CD8-positive, alpha-beta memory T cell (primary cell): ENCODE measurements around the gene CNDP1. TPM values are rescaled to one million over a fixed set of nuclear protein-coding genes. Genes with fewer than 3 reads are reported as not detected.
A peak's percentile ranks its signal among the peaks of the same experiment; 100 is the strongest.
"Not testable (repeated sequence)": the region's sequence is repeated elsewhere in the genome, so short reads cannot be mapped to it uniquely, and the experiment has no call there.

Source experiments
- CTCF ChIA-PET: fragments of 350-600 bp; sonication (Branson Sonifier 250); formaldehyde crosslinking; loops from one replicate; lab custom pipeline; 2021; ENCODE audit warnings: antibody characterized with exemption; lab: Charles Lee
- POLR2A ChIA-PET: fragments of 350-600 bp; sonication (Branson Sonifier 250); formaldehyde crosslinking; loops from one replicate; lab custom pipeline; 2021; ENCODE audit warnings: antibody characterized with exemption; lab: Charles Lee
- DNase-seq, 5 donors: peaks; one replicate each; pipeline versions ENCODE4 v3.0.0 to v3.0.0-alpha.2; 2020 to 2022; ENCODE audit warnings: mixed read lengths in 1 of 5
- H3K27ac ChIP-seq: one replicate; pipeline ENCODE4 v1.7.0; 2013; ENCODE audit warnings: low read depth, mild to moderate bottlenecking, low read length, moderate library complexity
- H3K27me3 ChIP-seq: 2 replicates; pipeline ENCODE4 v1.7.0; 2013; ENCODE audit warnings: low read length, mild to moderate bottlenecking; ENCODE audit not compliant: insufficient read depth, poor library complexity, severe bottlenecking
- H3K36me3 ChIP-seq: 2 replicates; pipeline ENCODE4 v1.7.0; 2013; ENCODE audit warnings: mild to moderate bottlenecking, low read length, moderate library complexity; ENCODE audit not compliant: insufficient read depth
- H3K4me1 ChIP-seq: 2 replicates; pipeline ENCODE4 v1.7.0; 2013; ENCODE audit warnings: mild to moderate bottlenecking, low read length, moderate library complexity; ENCODE audit not compliant: insufficient read depth
- H3K4me3 ChIP-seq: 2 replicates; pipeline ENCODE4 v1.7.0; 2013; ENCODE audit warnings: mild to moderate bottlenecking, low read length
- H3K9me3 ChIP-seq: 2 replicates; pipeline ENCODE4 v1.7.0; 2013; ENCODE audit warnings: mild to moderate bottlenecking, low read length
- H3K27ac Mint-ChIP-seq, 8 donors: one replicate each; pipeline ENCODE4 v1.8.0; 2020 to 2021; ENCODE audit warnings: mixed read lengths in 8 of 8, mild to moderate bottlenecking in 6 of 8, inconsistent platforms in 3 of 8, moderate library complexity in 3 of 8
- H3K27me3 Mint-ChIP-seq, 2 donors: one replicate each; pipeline ENCODE4 v1.8.0; 2020 to 2021; ENCODE audit warnings: mixed read lengths in 2 of 2, mild to moderate bottlenecking in 1 of 2, moderate library complexity in 1 of 2
- H3K36me3 Mint-ChIP-seq, 3 donors: one replicate each; pipeline ENCODE4 v1.8.0; 2020 to 2021; ENCODE audit warnings: mixed read lengths in 3 of 3, inconsistent platforms in 1 of 3, mild to moderate bottlenecking in 1 of 3
- H3K4me1 Mint-ChIP-seq, 3 donors: one replicate each; pipeline ENCODE4 v1.8.0; 2020 to 2021; ENCODE audit warnings: mixed read lengths in 3 of 3, inconsistent platforms in 1 of 3, mild to moderate bottlenecking in 1 of 3
- H3K4me3 Mint-ChIP-seq, 7 donors: one replicate each; pipeline ENCODE4 v1.8.0; 2020 to 2021; ENCODE audit warnings: mixed read lengths in 7 of 7, mild to moderate bottlenecking in 6 of 7, moderate library complexity in 4 of 7, inconsistent platforms in 2 of 7
- H3K9me3 Mint-ChIP-seq, 5 donors: one replicate each; pipeline ENCODE4 v1.8.0; 2020 to 2022; ENCODE audit warnings: mixed read lengths in 5 of 5, mild to moderate bottlenecking in 3 of 5, moderate library complexity in 2 of 5, inconsistent platforms in 1 of 5
- polyA plus RNA-seq: library from polyadenylated mRNA; unstranded; fragments of 300-500 nt; fragmentation: Illumina TruSeq; gene quantifications from one replicate; pipeline ENCODE4 v1.2.3, GENCODE V29; 2021
- total RNA-seq, 2 experiments: library from RNA; stranded (reverse); gene quantifications; one replicate each; pipeline ENCODE4 v1.2.3, GENCODE V29; 2021

Gene CNDP1
- total and polyA plus RNA-seq, 3 experiments from 2014 or later = 0.09 TPM; not detected in 2

- Histone ChIP-seq H3K27me3 (no peaks in the 10 kb centered on the region), H3K27ac (no peak overlapping the region), H3K36me3 (no peaks in the 10 kb centered on the region), H3K4me1 (no peaks in the 10 kb centered on the region), H3K4me3 (no peak overlapping the region), H3K9me3 (no peaks in the 10 kb centered on the region)
- ChIA-PET CTCF (no interaction called here), POLR2A (no interaction called here)
- H3K27me3 Mint-ChIP-seq = peaks cover 11 to 28% of the 10 kb centered on the region in 2 donors
- DNase-seq = no peak
- H3K4me3 Mint-ChIP-seq = no peak overlapping the region
- H3K9me3 Mint-ChIP-seq = peaks cover 0 to 2% (median 0%) of the 10 kb centered on the region in 5 donors
- no peak overlapping the region for H3K27ac Mint-ChIP-seq
- H3K4me1 Mint-ChIP-seq = peaks cover 0 to 2% (median 0%) of the 10 kb centered on the region in 3 donors
- H3K36me3 Mint-ChIP-seq = peaks cover 0 to 3% (median 0%) of the 10 kb centered on the region in 3 donors
These were observed 21.8 kb downstream of the CNDP1 start for GRCh38 chr18:74556126-74556525.

- H3K27ac ChIP-seq = no peak overlapping the region
- no peaks in the 10 kb centered on the region for H3K36me3 Mint-ChIP-seq
- H3K27me3 ChIP-seq = no peaks in the 10 kb centered on the region
- peaks cover 10 to 23% of the 10 kb centered on the region in 2 donors for H3K27me3 Mint-ChIP-seq
- ChIA-PET POLR2A (no interaction called here), CTCF (interaction anchor here (1.0 kb wide), 1 partner anchor 9 kb away, joined by 3 read pairs; no protein-coding TSS in a partner anchor)
- H3K4me3 ChIP-seq = no peak overlapping the region
- no peak for DNase-seq
- no peaks in the 10 kb centered on the region for H3K9me3 ChIP-seq
- H3K4me1 Mint-ChIP-seq = no peaks in the 10 kb centered on the region
- H3K27ac Mint-ChIP-seq = no peak overlapping the region
- no peaks in the 10 kb centered on the region for H3K9me3 Mint-ChIP-seq
- H3K4me3 Mint-ChIP-seq = no peak overlapping the region
- no peaks in the 10 kb centered on the region for H3K4me1 ChIP-seq
- H3K36me3 ChIP-seq = no peaks in the 10 kb centered on the region
These were observed 23.8 kb downstream of the CNDP1 start for GRCh38 chr18:74558096-74558495.

GRCh38 chr18:74562131-74562730 is 27.9 kb downstream of the CNDP1 start:
- no peak overlapping the region for H3K4me3 ChIP-seq
- H3K4me3 Mint-ChIP-seq = no peak overlapping the region
- no peaks in the 10 kb centered on the region for H3K27me3 ChIP-seq
- peaks cover 0 to 6% (median 0%) of the 10 kb centered on the region in 3 donors for H3K36me3 Mint-ChIP-seq
- H3K36me3 ChIP-seq = no peaks in the 10 kb centered on the region
- CTCF ChIA-PET = interaction anchor here (5.1 kb wide), 1 partner anchor 11 kb away, joined by 23 read pairs; no protein-coding TSS in a partner anchor
- H3K4me1 Mint-ChIP-seq = no peaks in the 10 kb centered on the region
- no peak overlapping the region for H3K27ac ChIP-seq
- no peak for DNase-seq
- peaks cover 0 to 7% (median 4%) of the 10 kb centered on the region in 5 donors for H3K9me3 Mint-ChIP-seq
- no peaks in the 10 kb centered on the region for H3K9me3 ChIP-seq
- POLR2A ChIA-PET = no interaction called here
- H3K27me3 Mint-ChIP-seq = peaks cover 10 to 19% of the 10 kb centered on the region in 2 donors
- no peak overlapping the region for H3K27ac Mint-ChIP-seq
- H3K4me1 ChIP-seq = no peaks in the 10 kb centered on the region

- Histone ChIP-seq H3K4me1 (no peaks in the 10 kb centered on the region), H3K27me3 (no peaks in the 10 kb centered on the region), H3K36me3 (no peaks in the 10 kb centered on the region), H3K27ac (no peak overlapping the region), H3K4me3 (no peak overlapping the region), H3K9me3 (no peaks in the 10 kb centered on the region)
- H3K36me3 Mint-ChIP-seq = peaks cover 0 to 6% (median 0%) of the 10 kb centered on the region in 3 donors
- no peaks in the 10 kb centered on the region for H3K4me1 Mint-ChIP-seq
- POLR2A ChIA-PET = no interaction called here
- no peak for DNase-seq
- CTCF ChIA-PET = interaction anchor here (5.1 kb wide), 1 partner anchor 12 kb away, joined by 23 read pairs; no protein-coding TSS in a partner anchor
- peak overlapping the region in 1 of 8 donors; percentile 23 for H3K27ac Mint-ChIP-seq
- H3K27me3 Mint-ChIP-seq = peaks cover 13 to 20% of the 10 kb centered on the region in 2 donors
- peaks cover 0 to 7% (median 4%) of the 10 kb centered on the region in 5 donors for H3K9me3 Mint-ChIP-seq
- H3K4me3 Mint-ChIP-seq = no peak overlapping the region
These were observed 28.5 kb downstream of the CNDP1 start for GRCh38 chr18:74562775-74563174.

GRCh38 chr18:74563999-74564398 is 29.7 kb downstream of the CNDP1 start:
- ChIA-PET POLR2A (no interaction called here), CTCF (interaction anchor here (5.1 kb wide), 1 partner anchor 13 kb away, joined by 23 read pairs; no protein-coding TSS in a partner anchor)
- Mint-ChIP-seq H3K27ac (no peak overlapping the region), H3K36me3 (peaks cover 0 to 6% (median 0%) of the 10 kb centered on the region in 3 donors), H3K4me3 (no peak overlapping the region), H3K4me1 (no peaks in the 10 kb centered on the region), H3K27me3 (peaks cover 15 to 29% of the 10 kb centered on the region in 2 donors), H3K9me3 (peaks cover 0 to 7% (median 4%) of the 10 kb centered on the region in 5 donors)
- no peak for DNase-seq
- H3K36me3 ChIP-seq = no peaks in the 10 kb centered on the region
- H3K9me3 ChIP-seq = no peaks in the 10 kb centered on the region
- no peaks in the 10 kb centered on the region for H3K27me3 ChIP-seq
- H3K4me1 ChIP-seq = no peaks in the 10 kb centered on the region
- no peak overlapping the region for H3K27ac ChIP-seq
- H3K4me3 ChIP-seq = no peak overlapping the region

- H3K27ac ChIP-seq, H3K36me3 ChIP-seq, DNase-seq, H3K4me1 ChIP-seq, H3K4me3 Mint-ChIP-seq, H3K27me3 ChIP-seq, H3K27ac Mint-ChIP-seq, POLR2A ChIA-PET, H3K9me3 ChIP-seq, H3K4me3 ChIP-seq, H3K36me3 Mint-ChIP-seq, H3K4me1 Mint-ChIP-seq, H3K9me3 Mint-ChIP-seq: not testable (repeated sequence)
- CTCF ChIA-PET = interaction anchor here (5.1 kb wide), 1 partner anchor 14 kb away, joined by 23 read pairs; no protein-coding TSS in a partner anchor
- H3K27me3 Mint-ChIP-seq = peaks cover 20 to 29% of the 10 kb centered on the region in 2 donors
These were observed 30.9 kb downstream of the CNDP1 start for GRCh38 chr18:74565164-74565563.

- H3K9me3 Mint-ChIP-seq, H3K4me1 Mint-ChIP-seq, H3K36me3 Mint-ChIP-seq, H3K9me3 ChIP-seq, H3K4me3 ChIP-seq, H3K4me3 Mint-ChIP-seq, H3K27me3 ChIP-seq, DNase-seq, H3K4me1 ChIP-seq, H3K36me3 ChIP-seq, POLR2A ChIA-PET, H3K27ac Mint-ChIP-seq, H3K27ac ChIP-seq: not testable (repeated sequence)
- CTCF ChIA-PET = interaction anchor here (5.1 kb wide), 1 partner anchor 15 kb away, joined by 23 read pairs; no protein-coding TSS in a partner anchor
- peaks cover 20 to 29% of the 10 kb centered on the region in 2 donors for H3K27me3 Mint-ChIP-seq
These were observed 31.7 kb downstream of the CNDP1 start for GRCh38 chr18:74565993-74566392.

GRCh38 chr18:74567822-74568221 is 33.5 kb downstream of the CNDP1 start:
- peaks cover 20 to 29% of the 10 kb centered on the region in 2 donors for H3K27me3 Mint-ChIP-seq
- H3K9me3 Mint-ChIP-seq = peaks cover 0 to 7% (median 4%) of the 10 kb centered on the region in 5 donors
- Histone ChIP-seq H3K27ac (no peak overlapping the region), H3K27me3 (no peaks in the 10 kb centered on the region), H3K9me3 (no peaks in the 10 kb centered on the region), H3K4me3 (no peak overlapping the region), H3K36me3 (no peaks in the 10 kb centered on the region), H3K4me1 (no peaks in the 10 kb centered on the region)
- H3K36me3 Mint-ChIP-seq = peaks cover 0 to 6% (median 0%) of the 10 kb centered on the region in 3 donors
- H3K4me3 Mint-ChIP-seq = no peak overlapping the region
- DNase-seq = no peak
- no peaks in the 10 kb centered on the region for H3K4me1 Mint-ChIP-seq
- POLR2A ChIA-PET = no interaction called here
- CTCF ChIA-PET = no interaction called here
- no peak overlapping the region for H3K27ac Mint-ChIP-seq
